BE2C (cell line): ENCODE measurements around the gene AMIGO2.

Source experiments
- DNase-seq: peaks from one replicate; pipeline ENCODE4 v3.0.0-alpha.2; 2020
- H3K27me3 ChIP-seq: fragments of 250-450 bp; sonication (Bioruptor Pico); 2 replicates; pipeline ENCODE4 v1.5.1; 2020; ENCODE audit warnings: mild to moderate bottlenecking
- H3K36me3 ChIP-seq: fragments of 250-450 bp; sonication (Bioruptor Pico); 2 replicates; pipeline ENCODE4 v1.5.1; 2020; ENCODE audit warnings: mild to moderate bottlenecking
- H3K4me1 ChIP-seq: fragments of 250-450 bp; sonication (Bioruptor Pico); 2 replicates; pipeline ENCODE4 v1.5.1; 2020
- H3K4me3 ChIP-seq: 2 replicates; pipeline ENCODE4 v1.5.1; 2011; ENCODE audit warnings: low read depth, low read length
- H3K9me3 ChIP-seq: fragments of 250-450 bp; sonication (Bioruptor Pico); 2 replicates; pipeline ENCODE4 v1.5.1; 2020
- TF ChIP-seq, protein P1 (sequence below): IDR thresholded peaks from 2 replicates; pipeline ENCODE4 v1.5.1; 2012; ENCODE audit warnings: mild to moderate bottlenecking, low read depth, low read length

The AMIGO2 gene

DNA sequence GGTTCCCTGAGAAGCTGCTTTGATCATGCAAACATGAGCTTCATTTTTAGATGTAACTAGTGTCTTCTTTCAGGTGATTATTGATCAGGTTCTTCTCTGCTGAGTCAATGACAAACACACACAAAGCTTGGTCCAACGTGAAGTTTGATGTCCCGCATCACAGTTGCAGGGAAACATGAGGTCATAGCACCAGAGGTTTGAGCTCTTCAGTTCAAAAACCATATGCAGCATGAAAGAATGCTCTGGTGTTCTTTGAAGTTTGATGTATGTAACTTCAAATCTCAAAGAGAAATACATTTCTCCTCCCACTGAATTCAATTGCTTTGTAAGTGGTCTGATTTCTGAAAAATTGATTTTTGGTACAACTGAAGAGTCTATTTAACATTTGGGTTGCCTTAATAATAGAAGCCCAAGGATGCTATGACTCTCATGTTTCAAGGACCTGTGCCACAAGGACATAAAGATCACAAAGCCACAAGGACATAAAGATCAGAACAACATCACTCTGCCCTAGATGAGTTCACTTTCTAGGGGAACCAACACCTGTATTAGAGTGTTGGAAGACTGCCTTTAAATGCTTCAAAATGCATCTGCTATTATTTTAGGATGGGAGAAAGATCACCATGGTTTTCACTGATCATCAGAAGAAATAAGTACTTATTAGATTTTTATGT is 31.1 kb upstream of the AMIGO2 start:
- Histone ChIP-seq H3K4me3 (no peak overlapping the region), H3K36me3 (no peaks in the 10 kb centered on the region), H3K9me3 (no peaks in the 10 kb centered on the region), H3K27me3 (peaks cover 6% of the 10 kb centered on the region; the same call in 1 of the 2 replicates), H3K4me1 (no peaks in the 10 kb centered on the region)
- DNase-seq, result no peak
- TF ChIP-seq, protein P1, sequence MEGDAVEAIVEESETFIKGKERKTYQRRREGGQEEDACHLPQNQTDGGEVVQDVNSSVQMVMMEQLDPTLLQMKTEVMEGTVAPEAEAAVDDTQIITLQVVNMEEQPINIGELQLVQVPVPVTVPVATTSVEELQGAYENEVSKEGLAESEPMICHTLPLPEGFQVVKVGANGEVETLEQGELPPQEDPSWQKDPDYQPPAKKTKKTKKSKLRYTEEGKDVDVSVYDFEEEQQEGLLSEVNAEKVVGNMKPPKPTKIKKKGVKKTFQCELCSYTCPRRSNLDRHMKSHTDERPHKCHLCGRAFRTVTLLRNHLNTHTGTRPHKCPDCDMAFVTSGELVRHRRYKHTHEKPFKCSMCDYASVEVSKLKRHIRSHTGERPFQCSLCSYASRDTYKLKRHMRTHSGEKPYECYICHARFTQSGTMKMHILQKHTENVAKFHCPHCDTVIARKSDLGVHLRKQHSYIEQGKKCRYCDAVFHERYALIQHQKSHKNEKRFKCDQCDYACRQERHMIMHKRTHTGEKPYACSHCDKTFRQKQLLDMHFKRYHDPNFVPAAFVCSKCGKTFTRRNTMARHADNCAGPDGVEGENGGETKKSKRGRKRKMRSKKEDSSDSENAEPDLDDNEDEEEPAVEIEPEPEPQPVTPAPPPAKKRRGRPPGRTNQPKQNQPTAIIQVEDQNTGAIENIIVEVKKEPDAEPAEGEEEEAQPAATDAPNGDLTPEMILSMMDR, result no peak

DNA sequence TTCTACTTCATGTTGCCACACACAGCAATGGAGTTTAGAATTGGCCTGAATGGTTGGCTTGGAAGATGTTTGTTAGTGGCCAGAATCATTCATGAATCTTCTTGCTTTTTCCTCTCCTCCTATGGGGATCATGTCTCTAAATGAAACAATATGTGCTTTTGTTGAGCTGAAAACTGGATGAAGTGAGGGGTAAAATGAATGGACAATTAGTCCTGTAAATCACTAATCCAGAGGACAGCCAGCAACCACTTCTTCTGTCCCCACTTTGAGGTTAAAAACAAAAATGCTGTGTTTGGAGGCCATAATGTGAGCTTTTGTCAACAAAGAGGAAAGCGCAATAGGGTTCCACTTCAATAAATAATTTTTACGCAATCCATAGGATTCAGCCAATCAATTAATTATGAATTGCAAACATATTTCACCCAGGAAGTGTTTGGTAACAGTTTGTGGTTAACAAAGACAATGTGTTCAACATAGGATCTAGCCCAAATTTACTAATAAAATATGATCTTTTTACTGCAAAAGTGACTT is 30.3 kb upstream of the AMIGO2 start:
- Histone ChIP-seq H3K27me3 (peaks cover 6% of the 10 kb centered on the region; the same call in 1 of the 2 replicates), H3K9me3 (no peaks in the 10 kb centered on the region), H3K36me3 (no peaks in the 10 kb centered on the region), H3K4me3 (no peak overlapping the region), H3K4me1 (no peaks in the 10 kb centered on the region)
- DNase-seq, result no peak
- TF ChIP-seq, protein P1, result no peak

DNA sequence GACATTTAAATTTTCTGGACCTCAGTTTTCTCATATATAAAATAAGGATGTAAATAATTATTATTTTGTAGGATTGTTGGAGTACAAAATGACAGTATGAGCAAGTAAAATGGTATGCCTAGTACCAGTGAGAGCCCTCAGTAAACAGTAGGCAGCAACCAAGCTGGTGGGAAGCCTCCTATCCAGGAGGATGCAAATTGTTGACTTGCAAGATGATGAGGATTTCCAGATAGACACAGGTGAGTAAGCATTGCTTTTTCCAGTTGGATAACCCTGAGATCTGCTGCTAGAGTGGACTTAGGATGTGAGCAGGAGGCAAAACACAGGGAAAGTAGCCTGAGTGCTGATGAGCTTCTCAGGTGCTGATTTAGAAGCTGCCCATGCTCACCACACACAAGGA is 28.2 kb upstream of the AMIGO2 start:
- TF ChIP-seq, protein P1, result no peak
- Histone ChIP-seq H3K36me3 (no peaks in the 10 kb centered on the region), H3K4me1 (no peaks in the 10 kb centered on the region), H3K27me3 (peaks cover 6% of the 10 kb centered on the region; the same call in 1 of the 2 replicates), H3K4me3 (no peak overlapping the region), H3K9me3 (no peaks in the 10 kb centered on the region)
- DNase-seq, result no peak

DNA sequence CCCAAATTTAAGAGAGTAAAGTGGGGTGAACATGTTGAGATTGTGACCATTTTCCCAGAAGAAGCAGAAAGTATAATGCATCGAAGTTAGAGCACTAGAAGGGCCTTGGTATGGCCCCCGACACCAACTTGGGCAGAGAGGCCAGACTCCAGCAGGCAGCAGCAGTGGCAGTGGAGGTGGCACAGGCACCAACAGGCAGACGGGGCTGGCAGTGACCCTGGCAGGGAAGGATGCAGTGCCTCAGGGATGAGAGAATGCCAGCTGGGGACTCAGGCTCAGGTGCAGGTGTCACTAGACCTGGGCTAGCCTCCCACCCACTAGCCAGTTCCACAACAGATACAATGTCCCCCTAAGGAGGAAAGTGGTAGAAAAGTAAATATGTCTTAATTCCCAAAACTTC is 27.7 kb upstream of the AMIGO2 start:
- no peaks in the 10 kb centered on the region for H3K9me3 ChIP-seq
- TF ChIP-seq, protein P1, result no peak
- H3K4me1 ChIP-seq, result no peaks in the 10 kb centered on the region
- H3K36me3 ChIP-seq, result no peaks in the 10 kb centered on the region
- no peak for DNase-seq
- peaks cover 6% of the 10 kb centered on the region; the same call in 1 of the 2 replicates for H3K27me3 ChIP-seq
- no peak overlapping the region for H3K4me3 ChIP-seq

DNA sequence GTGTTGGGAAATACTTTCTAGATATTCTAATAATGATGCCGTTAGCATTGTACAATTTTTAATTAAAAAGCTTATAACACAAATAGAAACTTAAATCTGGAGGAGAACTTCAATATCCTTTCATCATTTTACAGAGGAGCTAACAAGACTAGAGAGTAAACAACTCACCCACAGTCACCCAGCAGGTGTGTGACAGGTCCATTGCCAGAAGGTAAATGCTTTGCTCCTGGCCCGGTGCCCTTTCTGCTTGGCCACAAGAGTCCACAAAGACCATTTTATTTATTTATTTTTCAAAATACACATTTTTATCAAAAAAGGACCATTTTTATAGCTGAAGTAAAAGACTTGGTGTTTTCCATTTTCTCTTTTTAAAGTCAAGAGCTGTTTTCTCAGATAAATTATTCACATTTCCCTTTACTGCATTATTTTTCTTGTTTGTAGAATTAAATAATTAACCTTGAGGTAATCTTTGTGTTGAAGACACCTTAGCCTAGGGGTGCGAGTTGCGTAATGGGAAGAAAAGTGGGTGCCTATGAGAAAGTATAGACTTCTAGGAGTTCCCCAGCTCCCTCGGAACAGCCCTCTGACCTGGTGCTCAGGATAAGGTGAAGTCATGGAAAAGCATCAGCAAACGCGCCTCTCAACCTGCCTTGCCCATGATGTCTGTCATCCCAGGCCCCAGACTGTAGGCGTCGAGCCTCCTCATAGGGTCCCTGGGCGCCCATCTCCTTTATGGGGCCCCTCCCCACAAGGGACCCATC is 26.3 kb upstream of the AMIGO2 start:
- H3K27me3 ChIP-seq, result peaks cover 6% of the 10 kb centered on the region; the same call in 1 of the 2 replicates
- no peaks in the 10 kb centered on the region for H3K36me3 ChIP-seq
- DNase-seq, result no peak
- TF ChIP-seq, protein P1, result no peak
- no peaks in the 10 kb centered on the region for H3K9me3 ChIP-seq
- H3K4me1 ChIP-seq, result no peaks in the 10 kb centered on the region
- no peak overlapping the region for H3K4me3 ChIP-seq
